ENCODE results near the gene TACC2.

TACC2 gene

GRCh38 chr10:122232769-122233168, 243.8 kb downstream of the TACC2 start:
- DNase-seq, result no peak

- DNase-seq, result no peak
These were observed 244.9 kb downstream of the TACC2 start for GRCh38 chr10:122233857-122234348.

- no peak for DNase-seq
These were observed 245.5 kb downstream of the TACC2 start for GRCh38 chr10:122234416-122234815.

- DNase-seq, result no peak
These were observed 247.8 kb downstream of the TACC2 start for GRCh38 chr10:122236690-122237306.

GRCh38 chr10:122237331-122237990, 248.5 kb downstream of the TACC2 start:
- no peak for DNase-seq

- no peak for DNase-seq
These were observed 250.8 kb downstream of the TACC2 start for GRCh38 chr10:122239578-122240257.

GRCh38 chr10:122240401-122240800, 251.4 kb downstream of the TACC2 start:
- DNase-seq, result no peak

- DNase-seq, result no peak
These were observed 252.9 kb downstream of the TACC2 start for GRCh38 chr10:122241836-122242235.

GRCh38 chr10:122243550-122243949, 254.6 kb downstream of the TACC2 start:
- no peak for DNase-seq

GRCh38 chr10:122244001-122244975, 255.3 kb downstream of the TACC2 start:
- no peak for DNase-seq

GRCh38 chr10:122245136-122245535, 256.2 kb downstream of the TACC2 start:
- DNase-seq, result no peak

- DNase-seq, result no peak
These were observed 256.9 kb downstream of the TACC2 start for GRCh38 chr10:122245897-122246296.

GRCh38 chr10:122246830-122247520, 258.0 kb downstream of the TACC2 start:
- no peak for DNase-seq

- DNase-seq, result no peak
These were observed 259.7 kb downstream of the TACC2 start for GRCh38 chr10:122248356-122249302.

GRCh38 chr10:122249303-122249850, 260.4 kb downstream of the TACC2 start:
- no peak for DNase-seq

- no peak for DNase-seq
These were observed 261.2 kb downstream of the TACC2 start for GRCh38 chr10:122249991-122250750.

GRCh38 chr10:122251459-122252255, 262.7 kb downstream of the TACC2 start:
- DNase-seq, result no peak

- DNase-seq, result peak; percentile 2 to 50 (median 8)
These were observed 263.8 kb downstream of the TACC2 start for GRCh38 chr10:122252805-122253204.

GRCh38 chr10:122253605-122254004, 264.6 kb downstream of the TACC2 start:
- DNase-seq, result no peak
